Esophagus muscularis mucosa (tissue), 4 donors: Measurements from ENCODE around the gene CHST12. TPM values are rescaled to one million over a fixed set of nuclear protein-coding genes. Genes with fewer than 3 reads are reported as not detected.
"Not testable (repeated sequence)": the region's sequence is repeated elsewhere in the genome, so short reads cannot be mapped to it uniquely, and the experiment has no call there.

Source experiments
- DNase-seq: peaks from one replicate; pipeline ENCODE4 v3.0.0-alpha.2; 2017; ENCODE audit errors: extremely low spot score
- H3K27ac ChIP-seq, 4 donors: fragments of 200-600 bp; sonication (generic); replicated peaks in 1 of 4; 1 replicate in 3 of 4; 2 replicates in 1 of 4; pipeline ENCODE4 v1.5.1; 2016 to 2019; ENCODE audit warnings: mild to moderate bottlenecking in 1 of 4
- H3K27me3 ChIP-seq, 4 donors: fragments of 200-600 bp; sonication (generic); one replicate each; pipeline versions ENCODE4 v1.5.1 to v1.6.0; 2016 to 2019
- H3K36me3 ChIP-seq, 4 donors: fragments of 200-600 bp; sonication (generic); one replicate each; pipeline ENCODE4 v1.5.1; 2016 to 2019
- H3K4me1 ChIP-seq, 4 donors: fragments of 200-600 bp; sonication (generic); one replicate each; pipeline ENCODE4 v1.5.1; 2016 to 2019
- H3K4me3 ChIP-seq, 4 donors: fragments of 200-600 bp; sonication (generic); 1 replicate in 2 of 4; 2 replicates in 2 of 4; pipeline ENCODE4 v1.5.1; 2016 to 2019; ENCODE audit warnings: mild to moderate bottlenecking in 4 of 4, moderate library complexity in 1 of 4
- H3K9me3 ChIP-seq, 4 donors: fragments of 200-600 bp; sonication (generic); 1 replicate in 3 of 4; 2 replicates in 1 of 4; pipeline ENCODE4 v1.5.1; 2016 to 2019
- EP300 ChIP-seq: sonication (generic); formaldehyde crosslinking; IDR thresholded peaks from one replicate; pipeline ENCODE4 v1.6.1; 2017; ENCODE audit warnings: antibody characterized with exemption
- POLR2A ChIP-seq: fragments of 450-650 bp; IDR thresholded peaks from one replicate; pipeline ENCODE4 v1.6.1; 2017; ENCODE audit warnings: antibody characterized with exemption, moderate library complexity, mild to moderate bottlenecking, low read depth
- POLR2AphosphoS5 ChIP-seq, 2 donors: sonication (generic); formaldehyde crosslinking; IDR thresholded peaks; one replicate each; pipeline ENCODE4 v1.6.1; 2017; ENCODE audit warnings: antibody characterized with exemption in 2 of 2
- WGBS: methylation state at CpG from one replicate; pipeline ENCODE4 v1.1.5; 2018; 5-methylcytosine and 5-hydroxymethylcytosine counted together
- intact Hi-C: fragments of 100-400 bp; cut with DNase I; formaldehyde crosslinking; loops from one replicate; pipeline ENCODE4 v1.15.1; 2023
- total RNA-seq, 4 donors: library from RNA; depleted of rRNA; stranded (reverse); fragments of >200 nt; gene quantifications; one replicate each; pipeline versions ENCODE4 v1.1.0 to v1.2.1, GENCODE V29; 2016
- TF ChIP-seq, protein P1 (sequence below), 3 experiments: fragments of 200-600 bp in 2 of 3; fragments of 450-650 bp in 1 of 3; sonication (generic) in 2 of 3; IDR thresholded peaks; one replicate each; pipeline ENCODE4 v1.5.1; 2017 to 2019; ENCODE audit warnings: antibody characterized with exemption in 3 of 3, mild to moderate bottlenecking in 2 of 3, moderate library complexity in 1 of 3

Gene CHST12
- total RNA-seq, 4 donors from 2014 or later: 6.6 to 24.0 (median 14.8) TPM

DNA sequence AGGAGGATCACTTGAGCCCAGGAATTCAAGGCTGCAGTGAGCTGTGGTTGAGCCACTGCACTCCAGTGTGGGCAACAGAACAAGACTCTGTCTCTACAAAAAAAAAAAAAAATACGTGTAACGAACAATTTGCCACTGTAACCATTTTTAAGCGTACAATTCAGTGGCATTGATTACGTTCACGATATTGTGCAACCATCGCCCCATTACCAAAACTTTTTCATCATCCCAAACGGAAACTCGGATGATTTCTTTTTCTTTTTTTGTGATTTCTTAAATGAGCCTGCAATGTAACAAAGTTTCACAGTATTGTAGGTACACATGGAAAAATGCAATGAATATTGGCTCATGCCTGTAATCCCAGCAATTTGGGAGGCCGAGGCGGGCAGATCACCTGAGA, 63.3 kb downstream of the CHST12 start:
- Histone ChIP-seq H3K9me3 (no peaks in the 10 kb centered on the region), H3K4me3 (no peak overlapping the region), H3K27ac (no peak overlapping the region), H3K36me3 (no peaks in the 10 kb centered on the region), H3K27me3 (peaks cover 0 to 34% (median 0%) of the 10 kb centered on the region in 4 donors), H3K4me1 (peaks cover 9 to 16% (median 16%) of the 10 kb centered on the region in 4 donors)
- no peak for TF ChIP-seq EP300
- TF ChIP-seq POLR2AphosphoS5 (IDR thresholded peaks at IDR 0.05): no peak
- TF ChIP-seq, protein P1, sequence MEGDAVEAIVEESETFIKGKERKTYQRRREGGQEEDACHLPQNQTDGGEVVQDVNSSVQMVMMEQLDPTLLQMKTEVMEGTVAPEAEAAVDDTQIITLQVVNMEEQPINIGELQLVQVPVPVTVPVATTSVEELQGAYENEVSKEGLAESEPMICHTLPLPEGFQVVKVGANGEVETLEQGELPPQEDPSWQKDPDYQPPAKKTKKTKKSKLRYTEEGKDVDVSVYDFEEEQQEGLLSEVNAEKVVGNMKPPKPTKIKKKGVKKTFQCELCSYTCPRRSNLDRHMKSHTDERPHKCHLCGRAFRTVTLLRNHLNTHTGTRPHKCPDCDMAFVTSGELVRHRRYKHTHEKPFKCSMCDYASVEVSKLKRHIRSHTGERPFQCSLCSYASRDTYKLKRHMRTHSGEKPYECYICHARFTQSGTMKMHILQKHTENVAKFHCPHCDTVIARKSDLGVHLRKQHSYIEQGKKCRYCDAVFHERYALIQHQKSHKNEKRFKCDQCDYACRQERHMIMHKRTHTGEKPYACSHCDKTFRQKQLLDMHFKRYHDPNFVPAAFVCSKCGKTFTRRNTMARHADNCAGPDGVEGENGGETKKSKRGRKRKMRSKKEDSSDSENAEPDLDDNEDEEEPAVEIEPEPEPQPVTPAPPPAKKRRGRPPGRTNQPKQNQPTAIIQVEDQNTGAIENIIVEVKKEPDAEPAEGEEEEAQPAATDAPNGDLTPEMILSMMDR (IDR thresholded peaks at IDR 0.05): no peak
- no peak for TF ChIP-seq POLR2A
- no peak for DNase-seq
- intact Hi-C loops: no loop called here
- WGBS: 85% methylated on average over 10 of the region's 10 CpGs

DNA sequence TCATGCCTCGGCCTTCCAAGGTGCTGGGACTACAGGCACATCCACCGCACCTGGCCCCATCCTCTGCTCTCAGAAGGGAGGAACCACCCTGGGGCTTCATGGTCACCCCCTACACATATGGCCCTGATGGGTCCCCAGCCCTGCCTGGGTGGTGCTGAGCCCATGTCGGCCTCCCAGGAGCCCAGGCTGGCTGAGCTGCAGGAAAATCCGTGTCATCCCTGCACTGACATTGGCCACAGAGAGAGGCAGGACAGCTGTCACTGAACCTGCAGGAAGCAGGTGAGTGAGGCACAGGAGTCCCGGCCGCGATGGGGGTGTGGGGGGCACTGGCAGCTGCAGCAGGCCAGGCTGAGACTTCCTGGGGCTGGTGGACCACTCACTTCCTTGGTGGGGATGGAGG, 64.8 kb downstream of the CHST12 start:
- Histone ChIP-seq H3K36me3 (no peaks in the 10 kb centered on the region), H3K27me3 (peaks cover 0 to 37% (median 0%) of the 10 kb centered on the region in 4 donors), H3K9me3 (no peaks in the 10 kb centered on the region), H3K27ac (no peak overlapping the region), H3K4me1 (peaks cover 12 to 18% (median 18%) of the 10 kb centered on the region in 4 donors), H3K4me3 (no peak overlapping the region)
- DNase-seq: no peak
- 44% methylated on average over 2 of the region's 7 CpGs for WGBS
- intact Hi-C loops: no loop called here
- TF ChIP-seq POLR2AphosphoS5 (IDR thresholded peaks at IDR 0.05): no peak
- TF ChIP-seq, protein P1 (IDR thresholded peaks at IDR 0.05): no peak
- no peak for TF ChIP-seq EP300
- no peak for TF ChIP-seq POLR2A

DNA sequence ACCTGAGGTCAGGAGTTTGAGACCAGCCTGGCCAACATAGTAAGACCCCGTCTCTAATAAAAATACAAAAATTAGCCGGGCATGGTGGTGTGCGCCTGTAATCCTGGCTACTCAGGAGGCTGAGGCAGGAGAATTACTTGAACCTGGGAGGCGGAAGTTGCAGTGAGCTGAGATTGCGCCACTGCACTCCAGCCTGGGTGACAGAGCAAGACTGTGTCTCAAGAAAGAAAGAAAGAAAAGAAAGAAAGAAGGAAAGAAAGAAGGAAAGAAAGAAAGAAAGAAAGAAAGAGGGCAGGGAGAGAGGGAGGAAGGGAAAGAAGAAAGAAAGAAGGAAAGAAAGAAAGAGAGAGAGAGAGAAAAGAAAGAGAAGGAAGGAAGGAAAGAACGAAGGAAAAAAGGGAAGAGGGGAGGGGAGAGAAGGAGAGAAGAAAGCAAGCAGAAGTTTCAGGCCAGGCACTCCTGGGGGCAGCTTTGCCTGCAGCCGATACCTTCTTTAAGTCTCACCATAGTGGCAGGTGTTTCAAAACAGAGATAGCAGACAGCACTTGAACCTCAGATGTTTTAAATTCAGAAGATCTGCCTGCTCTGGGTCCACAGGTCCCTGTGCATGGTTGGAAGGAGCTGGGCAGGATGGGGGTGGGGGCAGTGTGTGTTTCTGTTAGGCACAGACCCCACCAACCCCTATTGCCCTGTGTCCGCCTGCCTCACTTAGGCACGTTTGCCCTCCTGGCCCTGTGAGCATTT, 66.2 kb downstream of the CHST12 start:
- intact Hi-C loops: loop anchor here (5.0 kb wide), 1 partner anchor 892 kb away; no protein-coding TSS in a partner anchor
- WGBS: 77% methylated on average over 8 of the region's 9 CpGs
- H3K36me3 ChIP-seq, H3K4me3 ChIP-seq, H3K9me3 ChIP-seq, H3K27ac ChIP-seq, DNase-seq: not testable (repeated sequence)
- H3K27me3 ChIP-seq: peaks cover 0 to 40% (median 0%) of the 10 kb centered on the region in 4 donors
- H3K4me1 ChIP-seq: peaks cover 12 to 18% (median 18%) of the 10 kb centered on the region in 4 donors

DNA sequence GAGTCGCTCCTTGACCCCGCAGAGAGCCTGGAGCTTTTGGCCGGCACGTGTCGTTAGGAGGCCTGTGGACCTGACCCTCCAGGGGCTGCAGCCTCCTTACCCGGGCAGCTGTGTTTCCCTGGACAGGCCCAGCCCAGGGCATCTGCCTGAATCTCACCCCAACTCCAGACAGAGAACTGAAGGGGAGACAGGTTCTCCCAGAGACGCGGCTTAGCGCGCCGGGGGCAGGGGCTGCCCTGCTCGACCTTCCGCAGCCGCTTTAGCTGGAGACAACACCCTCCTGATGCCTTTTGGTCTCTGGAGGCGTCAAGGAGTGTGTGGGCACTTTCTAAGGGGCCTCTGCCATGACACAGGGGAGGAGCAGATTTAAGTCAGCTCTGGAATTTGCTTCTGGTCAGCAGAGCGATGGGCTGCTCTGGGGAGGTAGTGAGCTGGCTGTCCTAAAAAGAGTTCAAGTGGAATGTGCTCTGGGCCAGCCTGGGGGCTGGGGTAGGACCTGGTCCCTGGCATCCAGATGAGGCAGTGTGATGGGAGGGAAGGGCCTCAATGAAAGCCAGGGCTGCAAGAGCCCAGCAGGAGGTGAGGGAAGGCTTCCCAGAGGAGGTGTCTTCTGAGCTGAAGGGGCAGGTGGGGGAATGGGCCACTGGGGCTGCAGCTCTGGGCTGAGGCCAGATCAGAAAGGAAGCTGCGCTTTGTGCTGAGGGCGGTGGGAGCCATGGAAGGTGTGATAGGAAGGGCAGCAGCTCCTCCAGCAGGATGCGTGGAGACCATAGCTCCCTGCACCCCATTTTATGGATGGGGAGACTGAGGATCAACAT, 67.0 kb downstream of the CHST12 start:
- Histone ChIP-seq H3K36me3 (no peaks in the 10 kb centered on the region), H3K4me3 (no peak overlapping the region), H3K9me3 (no peaks in the 10 kb centered on the region), H3K27me3 (peaks cover 0 to 47% (median 1%) of the 10 kb centered on the region in 4 donors), H3K27ac (no peak overlapping the region), H3K4me1 (peaks cover 12 to 18% (median 18%) of the 10 kb centered on the region in 4 donors)
- DNase-seq: no peak
- 80% methylated on average over 6 of the region's 19 CpGs for WGBS
- TF ChIP-seq, protein P1 (IDR thresholded peaks at IDR 0.05): no peak
- no peak for TF ChIP-seq POLR2AphosphoS5 (IDR thresholded peaks at IDR 0.05)
- TF ChIP-seq EP300: no peak
- TF ChIP-seq POLR2A: no peak
- intact Hi-C loops: loop anchor here (5.0 kb wide), 1 partner anchor 893 kb away; no protein-coding TSS in a partner anchor

- intact Hi-C loops: loop anchor here (5.0 kb wide), 1 partner anchor 894 kb away; no protein-coding TSS in a partner anchor
- Histone ChIP-seq H3K4me3 (no peak overlapping the region), H3K9me3 (no peaks in the 10 kb centered on the region), H3K4me1 (peaks cover 12 to 18% (median 18%) of the 10 kb centered on the region in 4 donors), H3K27me3 (peaks cover 0 to 53% (median 4%) of the 10 kb centered on the region in 4 donors), H3K36me3 (no peaks in the 10 kb centered on the region), H3K27ac (peak overlapping the region in 1 of 4 donors; percentile 28)
- WGBS: 59% methylated on average over 5 of the region's 5 CpGs
- no peak for TF ChIP-seq POLR2AphosphoS5 (IDR thresholded peaks at IDR 0.05)
- TF ChIP-seq, protein P1 (IDR thresholded peaks at IDR 0.05): no peak
- TF ChIP-seq POLR2A: no peak
- no peak for TF ChIP-seq EP300
- no peak for DNase-seq
These were observed 67.6 kb downstream of the CHST12 start for GRCh38 chr7:2471022-2471329.
